HEK293 (cell line): ENCODE results near the gene QRICH1.

Experiments used
- CTCF ChIA-PET: fragments of 350-600 bp; formaldehyde crosslinking; extraction: SDS; loops from one replicate; lab custom pipeline; 2021; ENCODE audit warnings: antibody characterized with exemption; lab: Yijun Ruan, JAX
- POLR2A ChIA-PET: fragments of 300-600 bp; formaldehyde crosslinking; extraction: SDS; loops from one replicate; lab custom pipeline; 2020; ENCODE audit warnings: antibody characterized with exemption, inconsistent platforms; lab: Yijun Ruan, JAX
- H3K27ac ChIP-seq: fragments of 200-500 bp; sonication (Bioruptor generic); 2 replicates; pipeline ENCODE4 v1.5.1; 2014; ENCODE audit warnings: low read depth, low read length, control low read depth, inconsistent platforms; ENCODE audit errors: extremely low read depth
- H3K36me3 ChIP-seq, 2 experiments: fragments of 200-500 bp in 1 of 2; sonication (Bioruptor generic) in 1 of 2; 1 replicate in 1 of 2; 2 replicates in 1 of 2; pipeline ENCODE4 v1.5.1; 2014 to 2017; ENCODE audit warnings: inconsistent platforms in 2 of 2, low read length in 2 of 2; ENCODE audit not compliant: control insufficient read depth in 2 of 2, insufficient read depth in 1 of 2
- H3K4me1 ChIP-seq: fragments of 200-500 bp; sonication (Bioruptor generic); 2 replicates; pipeline ENCODE4 v1.5.1; 2014; ENCODE audit warnings: mild to moderate bottlenecking, low read length, inconsistent platforms; ENCODE audit not compliant: control insufficient read depth, insufficient read depth
- H3K4me3 ChIP-seq: 2 replicates; pipeline ENCODE4 v1.5.1; 2011; ENCODE audit warnings: low read depth, mild to moderate bottlenecking, control low read depth, low read length, moderate library complexity
- H3K9me3 ChIP-seq: fragments of 200-500 bp; sonication (Bioruptor generic); 2 replicates; pipeline ENCODE4 v1.5.1; 2014; ENCODE audit warnings: low read depth, low read length, inconsistent platforms; ENCODE audit not compliant: control insufficient read depth, insufficient read depth
- CTCF ChIP-seq: fragments of 450-650 bp; formaldehyde crosslinking; IDR thresholded peaks from 2 replicates; pipeline ENCODE4 v1.5.1; 2016; ENCODE audit warnings: missing biosample characterization, missing genetic modification characterization
- KLF7 ChIP-seq: fragments of 450-650 bp; formaldehyde crosslinking; IDR thresholded peaks from 2 replicates; pipeline ENCODE4 v1.5.1; 2016; ENCODE audit warnings: missing biosample characterization, missing genetic modification characterization, borderline replicate concordance
- OSR2 ChIP-seq: fragments of 450-650 bp; formaldehyde crosslinking; IDR thresholded peaks from 2 replicates; pipeline ENCODE4 v1.5.1; 2016; ENCODE audit warnings: missing biosample characterization, missing genetic modification characterization
- PRDM4 ChIP-seq: fragments of 450-650 bp; formaldehyde crosslinking; IDR thresholded peaks from 2 replicates; pipeline ENCODE4 v1.5.1; 2017; ENCODE audit warnings: missing biosample characterization, missing genetic modification characterization
- PRDM6 ChIP-seq: fragments of 450-650 bp; formaldehyde crosslinking; IDR thresholded peaks from 2 replicates; pipeline ENCODE4 v1.5.1; 2017; ENCODE audit warnings: missing biosample characterization, missing genetic modification characterization
- REPIN1 ChIP-seq: fragments of 450-650 bp; formaldehyde crosslinking; IDR thresholded peaks from 2 replicates; pipeline ENCODE4 v1.5.1; 2017; ENCODE audit warnings: missing biosample characterization, missing genetic modification characterization, low read depth
- SCRT1 ChIP-seq: fragments of 450-650 bp; formaldehyde crosslinking; IDR thresholded peaks from 2 replicates; pipeline ENCODE4 v1.5.1; 2016; ENCODE audit warnings: missing biosample characterization, missing genetic modification characterization, borderline replicate concordance
- ZBTB10 ChIP-seq: fragments of 450-650 bp; formaldehyde crosslinking; IDR thresholded peaks from 2 replicates; pipeline ENCODE4 v1.5.1; 2016; ENCODE audit warnings: missing biosample characterization, missing genetic modification characterization
- ZFP3 ChIP-seq: fragments of 450-650 bp; formaldehyde crosslinking; IDR thresholded peaks from 2 replicates; pipeline ENCODE4 v1.5.1; 2016; ENCODE audit warnings: low read depth, missing biosample characterization, missing genetic modification characterization
- ZNF248 ChIP-seq: fragments of 450-650 bp; formaldehyde crosslinking; IDR thresholded peaks from 2 replicates; pipeline ENCODE4 v1.5.1; 2017; ENCODE audit warnings: missing biosample characterization, missing genetic modification characterization
- ZNF302 ChIP-seq: fragments of 450-650 bp; formaldehyde crosslinking; IDR thresholded peaks from 2 replicates; pipeline ENCODE4 v1.5.1; 2016; ENCODE audit warnings: missing biosample characterization, missing genetic modification characterization, low read depth
- ZNF324 ChIP-seq: fragments of 450-650 bp; formaldehyde crosslinking; IDR thresholded peaks from 2 replicates; pipeline ENCODE4 v1.5.1; 2016; ENCODE audit warnings: missing biosample characterization, missing genetic modification characterization
- ZNF362 ChIP-seq: fragments of 450-650 bp; formaldehyde crosslinking; IDR thresholded peaks from 2 replicates; pipeline ENCODE4 v1.5.1; 2016; ENCODE audit warnings: missing biosample characterization, missing genetic modification characterization
- ZNF391 ChIP-seq: fragments of 450-650 bp; formaldehyde crosslinking; IDR thresholded peaks from 2 replicates; pipeline ENCODE4 v1.5.1; 2016; ENCODE audit warnings: low read depth, missing biosample characterization, missing genetic modification characterization, borderline replicate concordance
- ZNF423 ChIP-seq: fragments of 450-650 bp; formaldehyde crosslinking; IDR thresholded peaks from 2 replicates; pipeline ENCODE4 v1.5.1; 2016; ENCODE audit warnings: missing biosample characterization, missing genetic modification characterization
- ZNF518A ChIP-seq: fragments of 450-650 bp; formaldehyde crosslinking; conservative IDR thresholded peaks from 2 replicates; pipeline ENCODE4 v1.5.1; 2016; ENCODE audit warnings: low read depth, missing biosample characterization, missing genetic modification characterization
- ZNF558 ChIP-seq: fragments of 450-650 bp; formaldehyde crosslinking; IDR thresholded peaks from 2 replicates; pipeline ENCODE4 v1.5.1; 2016; ENCODE audit warnings: missing biosample characterization, missing genetic modification characterization
- ZNF624 ChIP-seq: fragments of 450-650 bp; formaldehyde crosslinking; IDR thresholded peaks from 2 replicates; pipeline ENCODE4 v1.5.1; 2017; ENCODE audit warnings: missing biosample characterization, missing genetic modification characterization
- ZXDB ChIP-seq: fragments of 450-650 bp; formaldehyde crosslinking; IDR thresholded peaks from 2 replicates; pipeline ENCODE4 v1.5.1; 2016; ENCODE audit warnings: missing biosample characterization, missing genetic modification characterization

Gene QRICH1

GRCh38 chr3:49076116-49076515, 17.8 kb downstream of the QRICH1 start (continued):
- TF ChIP-seq ZNF518A (no peak), SCRT1 (tag by site-specific recombination) (no peak), ZFP3 (tag by site-specific recombination) (no peak), REPIN1 (tag by site-specific recombination) (no peak), PRDM6 (no peak), KLF7 (no peak)

GRCh38 chr3:49058011-49058410, 35.9 kb downstream of the QRICH1 start:
- no peak overlapping the region for H3K27ac ChIP-seq
- no peak overlapping the region for H3K4me3 ChIP-seq
- ChIA-PET POLR2A (no interaction called here), CTCF (no interaction called here)
- H3K36me3 ChIP-seq, result peaks cover 4 to 76% of the 10 kb centered on the region in 2 experiments; a peak in 2 of 3 replicates
- no peaks in the 10 kb centered on the region for H3K9me3 ChIP-seq
- TF ChIP-seq ZNF362 (tag by site-specific recombination) (no peak), ZNF248 (tag by site-specific recombination) (no peak)
- H3K4me1 ChIP-seq, result no peaks in the 10 kb centered on the region

- CTCF ChIA-PET, result no interaction called here
- POLR2A ChIA-PET, result no interaction called here
- TF ChIP-seq ZBTB10 (tag by site-specific recombination) (no peak), ZNF391 (tag by site-specific recombination) (no peak), ZNF624 (tag by site-specific recombination) (no peak), ZNF302 (tag by site-specific recombination) (no peak), ZNF423 (no peak), ZNF558 (tag by site-specific recombination) (no peak), ZNF324 (tag by site-specific recombination) (no peak), CTCF (tag by site-specific recombination) (no peak), PRDM4 (tag by site-specific recombination) (no peak), ZXDB (tag by site-specific recombination) (no peak), OSR2 (tag by site-specific recombination) (no peak)
Measured at GRCh38 chr3:49057268-49057667, 36.6 kb downstream of the QRICH1 start.

More at GRCh38 chr3:49057268-49057667, 36.6 kb downstream of the QRICH1 start:
- H3K27ac ChIP-seq, result no peak overlapping the region
- H3K4me3 ChIP-seq, result no peak overlapping the region
- H3K9me3 ChIP-seq, result no peaks in the 10 kb centered on the region
- H3K36me3 ChIP-seq, result peaks cover 4 to 75% of the 10 kb centered on the region in 2 experiments; a peak in 2 of 3 replicates
- no peaks in the 10 kb centered on the region for H3K4me1 ChIP-seq
